ENCODE data around the gene CLDN8.

Gene CLDN8

DNA sequence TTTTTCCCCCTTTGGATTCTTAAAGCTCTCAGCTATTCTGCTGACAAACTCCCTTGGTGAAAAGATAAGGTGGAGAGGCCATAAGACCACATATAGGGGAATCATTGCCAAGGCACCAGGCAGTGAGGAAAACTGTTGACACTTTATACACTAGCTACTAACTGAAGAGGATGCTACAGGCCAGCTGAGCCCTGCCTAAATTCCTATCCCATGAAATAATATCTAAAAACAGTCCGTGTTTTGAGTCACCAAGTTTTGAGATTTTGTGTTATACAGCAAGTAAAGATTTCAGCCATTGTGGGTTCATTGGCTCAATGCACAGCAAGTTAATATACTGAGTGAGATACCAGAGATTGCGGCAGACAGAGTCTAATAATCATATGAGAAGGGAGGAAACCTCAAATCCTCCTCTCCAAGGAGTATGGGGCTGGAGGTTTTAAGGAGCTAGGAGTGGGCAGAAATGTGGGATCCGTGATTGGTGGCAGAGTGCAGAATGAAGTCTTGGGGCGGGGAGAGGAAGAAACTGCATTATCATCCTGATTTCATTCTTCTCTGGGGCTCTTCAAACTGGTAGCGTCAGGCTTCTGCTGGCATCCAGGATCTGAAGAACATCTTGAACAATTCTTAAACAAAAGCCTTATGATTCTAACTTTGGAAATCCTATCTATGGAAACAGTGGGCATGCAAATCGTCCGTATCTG is 9.2 kb downstream of the CLDN8 start:
- DNase-seq (ENCODE audit: low read depth in 2 of 2) = no peak

DNA sequence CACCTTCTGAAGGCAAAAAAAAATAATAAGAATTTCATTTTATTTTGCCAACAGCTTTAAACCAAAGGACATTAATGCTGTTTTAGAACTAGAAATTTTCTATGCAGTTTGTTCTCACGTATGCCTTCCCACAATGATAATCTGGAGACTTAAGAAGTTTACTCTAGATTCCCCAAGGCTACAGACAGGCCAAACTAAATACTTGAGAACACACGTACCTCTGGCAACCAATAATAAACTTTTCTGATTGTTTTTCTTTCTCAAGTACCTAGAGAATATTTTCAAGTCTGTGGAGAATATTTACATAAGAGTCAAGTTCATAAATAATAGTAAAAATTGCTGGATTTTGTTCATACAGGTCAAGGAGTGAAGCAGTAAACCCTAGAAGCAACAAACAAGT is 15.9 kb downstream of the CLDN8 start:
- DNase-seq (ENCODE audit: low read depth in 2 of 2) = no peak

DNA sequence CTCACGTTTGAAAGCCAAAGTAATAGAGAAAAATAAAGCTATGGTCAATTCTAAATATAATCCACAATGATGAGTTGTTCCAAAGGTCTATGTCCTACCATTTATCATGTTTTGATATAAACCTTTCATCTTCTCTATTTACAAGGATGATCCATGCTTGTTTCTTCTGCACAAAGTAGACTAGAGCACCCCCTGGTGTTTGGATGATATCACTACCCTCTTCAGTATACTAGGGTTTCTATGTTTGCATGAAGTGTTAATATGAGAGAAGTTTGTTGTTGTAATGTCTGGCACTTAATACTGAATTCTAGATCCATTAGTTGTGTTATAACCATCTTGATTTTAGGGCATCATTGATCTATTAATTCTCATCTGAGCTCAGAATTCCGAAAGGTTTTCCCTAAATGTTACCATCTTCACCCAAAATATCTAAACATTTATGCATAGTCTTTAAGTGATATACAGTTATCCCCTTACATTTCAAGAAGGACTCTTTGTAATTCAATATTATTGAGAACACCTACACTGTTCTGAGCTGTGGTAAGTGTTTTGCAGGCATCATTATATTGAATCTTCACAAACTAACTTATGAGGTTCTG is 21.1 kb downstream of the CLDN8 start:
- DNase-seq (ENCODE audit: low read depth in 2 of 2) = no peak

DNA sequence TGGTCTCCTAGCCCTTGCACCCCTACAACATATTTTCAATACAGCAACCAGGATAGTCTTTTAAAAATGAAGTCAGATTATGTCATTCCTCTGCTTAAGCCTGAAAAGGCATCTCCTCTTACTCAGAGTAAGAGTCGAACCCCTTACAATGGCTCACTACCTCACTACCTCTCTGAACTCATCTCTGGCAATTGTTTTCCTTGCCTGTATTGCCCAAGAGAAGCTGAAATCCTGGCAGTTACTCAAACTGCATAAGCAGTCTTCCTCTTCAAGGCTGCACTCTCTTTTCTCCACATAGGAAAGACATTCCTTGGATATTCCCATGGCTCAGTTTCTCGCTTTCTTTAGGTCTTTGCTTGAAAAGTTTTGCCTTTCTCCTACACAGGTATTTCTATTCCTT is 22.7 kb downstream of the CLDN8 start:
- DNase-seq (ENCODE audit: low read depth in 2 of 2) = no peak

DNA sequence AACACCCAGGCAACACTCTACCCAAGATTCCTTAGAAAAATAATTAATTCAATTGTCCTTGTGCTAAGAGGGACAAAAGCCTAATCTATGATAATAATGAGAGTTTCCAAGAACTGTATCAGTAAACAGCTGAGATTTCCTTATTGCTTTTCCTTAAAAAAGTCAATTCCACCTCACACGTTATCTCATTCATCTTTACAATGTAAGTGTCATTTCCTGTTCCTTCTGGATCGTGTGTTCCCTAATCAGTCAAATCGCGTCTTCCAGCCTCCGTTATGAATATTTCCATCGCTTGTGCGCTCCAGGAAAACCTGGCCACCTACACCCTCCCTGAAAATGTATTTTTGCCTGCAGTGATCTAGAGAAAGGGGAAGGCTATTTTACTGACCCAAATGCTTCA is 25.3 kb downstream of the CLDN8 start:
- DNase-seq (ENCODE audit: low read depth in 2 of 2) = no peak

DNA sequence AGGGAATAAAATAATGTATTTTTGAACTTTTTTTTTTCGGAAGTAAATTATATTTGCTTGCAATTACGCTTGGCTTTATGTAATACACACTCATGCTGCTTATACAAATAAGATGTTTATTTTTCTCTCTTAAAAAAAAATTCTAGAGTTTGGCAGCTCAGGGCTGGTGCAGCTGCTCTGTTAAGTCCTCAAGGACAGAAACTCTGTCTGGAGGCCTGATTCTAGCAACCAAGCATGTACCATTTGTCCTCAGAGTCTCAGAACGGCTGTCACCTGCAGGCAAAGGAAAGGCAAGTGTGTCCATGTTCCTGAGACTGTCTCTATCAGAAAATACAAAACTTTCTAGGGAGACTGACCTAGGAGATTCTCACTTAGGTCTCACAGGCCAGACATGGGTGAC is 26.1 kb downstream of the CLDN8 start:
- DNase-seq (ENCODE audit: low read depth in 2 of 2) = no peak

DNA sequence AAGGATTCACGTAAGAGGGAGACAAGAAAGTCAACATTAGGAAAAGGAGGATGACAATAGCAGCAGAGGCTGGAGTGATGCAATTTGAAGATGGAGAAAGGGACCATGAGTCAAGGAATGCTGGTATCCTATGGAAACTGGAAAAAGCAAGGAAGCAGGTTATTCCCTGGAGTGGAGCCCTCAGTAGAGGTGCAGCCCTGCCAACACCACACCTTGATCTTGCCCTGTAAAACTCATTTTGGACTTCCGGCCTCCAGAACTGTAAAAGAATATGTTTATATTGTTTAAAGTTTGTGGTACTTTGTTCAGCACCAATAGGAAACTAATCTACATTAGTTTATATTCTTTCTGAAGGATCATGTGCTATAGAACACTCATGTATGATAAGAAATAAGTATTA is 29.7 kb downstream of the CLDN8 start:
- no peak for DNase-seq (ENCODE audit: low read depth in 2 of 2)

DNA sequence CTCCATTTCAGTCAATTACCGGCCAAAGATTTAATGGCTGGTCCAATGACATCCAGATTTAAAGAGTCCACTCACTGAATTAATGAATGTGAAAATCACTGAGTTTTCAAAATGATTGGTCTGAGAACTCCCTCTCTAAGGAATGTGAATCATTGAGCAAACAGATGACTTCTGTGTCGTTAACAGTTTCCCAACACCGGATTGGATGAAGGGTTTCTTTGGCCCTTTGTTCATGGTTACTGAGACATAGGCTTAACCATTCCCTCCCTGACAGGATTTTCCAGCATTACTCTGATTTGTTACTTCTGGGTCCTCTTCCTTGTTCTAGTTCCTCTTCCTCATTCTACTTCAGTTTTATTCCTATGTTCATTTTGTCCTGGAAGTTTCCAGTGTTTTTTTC is 47.8 kb downstream of the CLDN8 start:
- no peak for DNase-seq (ENCODE audit: low read depth in 2 of 2)

DNA sequence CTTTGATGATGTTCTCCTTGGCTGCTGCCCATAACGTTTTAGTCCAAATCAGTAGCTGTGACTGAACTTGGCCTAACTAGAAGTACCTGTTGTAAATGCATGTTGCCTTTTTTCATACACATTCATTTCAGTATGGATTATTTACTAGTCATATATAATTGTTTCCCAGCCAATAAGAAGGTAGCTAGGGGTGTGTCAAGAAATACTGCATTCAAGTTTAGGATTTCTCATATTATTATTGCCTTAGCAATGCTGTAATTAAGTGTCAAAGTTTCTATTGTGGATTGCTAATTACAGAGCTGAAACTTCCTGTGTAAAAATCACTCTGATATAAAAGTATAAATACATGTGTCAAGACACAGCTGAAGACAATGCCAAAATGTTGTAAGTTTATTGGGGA is 49.2 kb downstream of the CLDN8 start, which contains the start of gene CLDN17:
TSS of gene CLDN17 (minus strand) at position 101 of the 400 bp plus-strand sequence. CDS start 188 bp downstream, outside the sequence.
- no peak for DNase-seq (ENCODE audit: low read depth in 2 of 2)

DNA sequence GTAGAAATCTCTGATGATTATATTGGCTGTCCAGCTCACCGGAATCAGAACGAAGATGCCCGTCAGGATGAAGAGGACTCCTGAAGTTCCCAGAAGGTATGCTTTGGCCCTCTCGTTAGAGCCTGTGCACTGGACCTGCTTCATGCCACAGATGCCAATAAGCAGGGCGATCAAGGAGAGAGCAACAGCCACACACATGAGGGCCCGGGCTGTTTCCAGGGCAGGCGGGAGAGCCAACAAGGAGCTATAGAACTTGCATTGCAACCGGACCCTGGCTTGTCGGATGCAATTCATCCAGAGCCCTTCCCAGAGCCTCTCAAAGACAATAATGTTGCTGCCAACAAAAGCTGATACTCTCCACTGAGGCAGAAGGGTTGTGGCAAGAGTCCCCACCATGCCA is 49.7 kb downstream of the CLDN8 start:
- DNase-seq (ENCODE audit: low read depth in 2 of 2) = no peak

DNA sequence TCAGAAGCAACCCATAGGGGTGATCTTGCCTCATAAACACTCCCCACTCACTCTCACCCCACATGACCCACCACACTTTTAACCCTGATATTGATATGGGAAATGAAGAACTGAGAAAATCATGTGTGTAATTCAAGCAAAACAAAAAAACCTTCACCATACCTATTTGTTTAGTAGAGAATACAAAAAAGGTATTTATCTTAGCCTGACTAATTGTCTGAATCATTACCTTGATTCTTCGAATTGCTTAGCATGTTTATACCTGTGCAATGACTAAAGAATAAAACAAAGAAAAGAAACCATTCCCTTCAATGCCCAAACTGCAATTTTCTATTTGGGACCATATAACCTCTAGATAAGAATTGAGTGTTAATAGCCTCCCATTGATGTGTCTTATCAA is 51.1 kb downstream of the CLDN8 start:
- no peak for DNase-seq (ENCODE audit: low read depth in 2 of 2)

Data from stimulated activated CD8-positive, alpha-beta memory T cell treated with anti-CD3 and anti-CD28 coated beads, Interleukin-15, amount 100 ng/mL, for 4 hours (primary cell).